ENCODE results near the gene APPL2. TPM values are rescaled to one million over a fixed set of nuclear protein-coding genes. Genes with fewer than 3 reads are reported as not detected.

The APPL2 gene
- total RNA-seq, 1 donor from 2014 or later: 21.6 TPM

- DNase-seq (peak; percentile 63), ATAC-seq (ENCODE audit: poor library complexity) (peak; percentile 86)
- intact Hi-C loops (cut with DNase I): no loop called here
Measured at GRCh38 chr12:105226219-105226618, 9.8 kb downstream of the APPL2 start.

GRCh38 chr12:105225505-105226015, 10.4 kb downstream of the APPL2 start:
- intact Hi-C loops (cut with DNase I): no loop called here
- no peak for DNase-seq
- ATAC-seq (ENCODE audit: poor library complexity): no peak

DNA sequence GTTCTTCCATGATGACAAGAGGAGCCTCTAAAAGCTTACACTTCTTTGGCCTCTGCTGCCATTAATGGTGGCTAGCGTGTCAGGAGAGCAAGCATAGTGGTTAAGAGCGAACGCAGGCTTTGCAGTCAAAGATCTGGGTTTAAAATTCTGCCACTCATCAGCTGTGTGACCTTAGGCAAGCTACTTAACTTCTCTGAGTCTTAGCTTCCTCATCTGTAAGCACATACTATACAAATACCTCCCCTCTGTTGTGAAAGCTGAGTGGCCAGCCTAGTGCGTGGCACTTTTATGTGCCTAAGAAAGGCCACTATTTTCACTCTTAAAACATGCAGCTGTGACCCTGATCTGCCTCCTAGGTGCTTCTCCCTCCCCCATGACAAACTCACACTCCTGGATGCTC, 11.6 kb downstream of the APPL2 start:
- ATAC-seq (ENCODE audit: poor library complexity) (no peak), DNase-seq (no peak)
- intact Hi-C loops (cut with DNase I): no loop called here

DNA sequence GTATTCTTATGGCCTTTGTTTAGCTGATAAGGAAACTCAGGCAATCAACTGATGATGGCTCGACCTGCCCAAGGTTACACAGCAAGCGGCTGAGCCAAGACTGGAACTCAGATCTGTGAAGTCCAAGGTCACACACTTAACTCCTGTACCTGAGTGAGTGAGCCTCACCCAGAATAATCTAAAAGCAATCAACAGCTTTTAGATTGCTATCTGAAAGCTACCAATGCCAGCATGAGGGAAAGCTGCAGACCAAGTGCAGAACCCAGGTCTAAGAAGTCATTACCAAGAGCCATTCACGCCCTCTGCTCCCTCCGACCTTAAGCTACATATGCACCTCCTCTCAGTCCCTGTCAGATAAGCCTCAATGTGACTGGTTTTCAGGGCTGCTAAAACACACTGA, 12.1 kb downstream of the APPL2 start:
- no peak for DNase-seq
- intact Hi-C loops (cut with DNase I): no loop called here
- ATAC-seq (ENCODE audit: poor library complexity): no peak

DNA sequence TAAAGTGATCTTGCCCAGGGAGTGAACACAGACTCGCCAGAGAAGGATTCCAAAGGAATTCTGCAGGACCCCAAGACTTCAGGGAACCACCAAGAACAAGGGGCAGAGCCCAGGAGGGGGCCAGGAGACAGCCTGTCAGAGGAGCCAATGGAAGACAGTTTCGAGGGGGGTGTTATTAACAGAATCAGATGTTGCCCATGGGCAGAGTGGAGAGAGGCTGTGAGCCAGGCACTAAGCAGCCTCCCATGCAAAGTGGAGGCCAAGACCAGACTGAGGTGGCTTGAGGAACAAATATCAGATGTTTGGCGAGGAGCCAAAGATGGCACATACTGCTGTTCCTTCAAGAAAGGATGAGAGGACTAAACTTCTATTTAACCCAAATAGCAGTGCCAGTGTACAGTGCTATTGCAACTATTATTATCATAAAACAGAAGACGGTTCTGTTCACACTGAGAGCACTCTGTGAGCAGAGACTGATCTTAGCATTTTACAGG, 12.6 kb downstream of the APPL2 start:
- intact Hi-C loops (cut with DNase I): no loop called here
- DNase-seq: no peak
- no peak for ATAC-seq (ENCODE audit: poor library complexity)

DNA sequence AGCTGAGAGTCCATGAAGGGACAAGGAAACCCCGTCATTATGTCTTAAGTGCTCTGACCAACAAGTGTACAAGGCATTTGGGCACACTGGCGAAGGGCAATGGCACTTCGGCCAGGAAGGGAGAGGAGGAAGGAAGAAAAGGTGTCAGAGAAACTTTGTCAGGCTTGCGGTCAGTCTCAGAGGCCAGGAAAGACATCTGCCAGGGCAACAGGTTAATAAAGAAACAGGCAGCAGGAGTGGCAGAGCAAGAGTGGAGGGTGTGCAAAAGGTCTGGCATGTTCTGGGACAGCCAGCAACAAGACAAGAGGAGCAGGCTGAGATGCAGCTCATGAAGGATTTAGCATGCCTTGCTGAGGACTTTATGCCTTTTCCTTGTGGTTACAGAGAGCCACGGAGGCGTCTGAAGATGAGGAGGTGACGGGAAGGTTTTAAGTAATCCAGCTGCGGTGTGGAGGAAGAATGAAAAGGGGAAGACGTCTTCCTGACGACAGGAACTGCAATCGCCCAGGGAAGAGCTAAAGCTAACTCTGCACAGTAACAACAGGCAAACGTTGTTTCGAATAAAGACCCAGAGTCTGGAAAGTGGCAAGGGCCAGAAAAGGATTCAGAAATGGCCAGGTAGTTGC, 13.1 kb downstream of the APPL2 start:
- intact Hi-C loops (cut with DNase I): no loop called here
- no peak for ATAC-seq (ENCODE audit: poor library complexity)

DNA sequence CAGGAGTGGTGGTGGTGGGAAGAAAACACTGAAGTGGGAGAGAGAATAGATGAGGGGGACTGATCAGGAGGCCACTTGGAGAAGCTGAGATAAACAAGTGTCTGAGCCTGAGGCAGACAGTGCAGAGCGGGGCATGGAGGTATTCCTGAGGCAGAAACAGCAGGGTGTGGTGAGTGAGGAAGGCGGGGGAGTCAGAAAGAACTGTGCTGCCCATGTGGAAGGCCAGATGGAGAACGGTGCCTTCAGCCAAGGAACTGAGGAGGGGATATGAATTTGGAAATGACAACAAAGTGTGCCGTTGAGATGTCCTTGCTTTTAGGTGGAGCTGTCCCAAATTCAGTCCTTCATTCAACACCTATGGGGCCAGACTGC, 13.7 kb downstream of the APPL2 start:
- DNase-seq: no peak
- no peak for ATAC-seq (ENCODE audit: poor library complexity)
- intact Hi-C loops (cut with DNase I): no loop called here

More for the DNA sequence above, 13.1 kb downstream of the APPL2 start:
- DNase-seq: no peak

- intact Hi-C loops (cut with DNase I): no loop called here
- DNase-seq (no peak), ATAC-seq (ENCODE audit: poor library complexity) (no peak)
Measured at GRCh38 chr12:105221583-105222283, 14.2 kb downstream of the APPL2 start.

DNA sequence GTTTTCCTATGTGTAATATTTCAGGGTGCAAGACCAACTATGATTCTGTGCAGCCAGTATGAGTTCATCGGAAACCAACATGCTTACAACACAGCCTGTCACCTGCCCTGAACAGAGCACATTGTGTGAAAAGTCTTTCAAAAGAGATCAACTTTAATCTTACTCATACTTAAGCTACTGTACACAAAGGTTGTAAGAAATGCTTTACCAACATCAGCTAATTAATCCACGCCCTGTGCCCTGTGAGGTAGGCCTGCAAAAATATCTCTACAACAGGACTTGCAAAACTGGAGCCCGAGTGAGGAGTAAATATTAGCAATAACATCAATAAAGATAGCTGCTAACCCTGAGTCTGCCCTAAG, 15.1 kb downstream of the APPL2 start:
- no peak for ATAC-seq (ENCODE audit: poor library complexity)
- DNase-seq: no peak
- intact Hi-C loops (cut with DNase I): no loop called here

GRCh38 chr12:105220150-105220928, 15.6 kb downstream of the APPL2 start:
- intact Hi-C loops (cut with DNase I): no loop called here
- ATAC-seq (ENCODE audit: poor library complexity) (peak; percentile 75), DNase-seq (peak; percentile 54)

- DNase-seq: no peak
- intact Hi-C loops (cut with DNase I): no loop called here
- ATAC-seq (ENCODE audit: poor library complexity): peak; percentile 51
Measured at GRCh38 chr12:105219261-105220028, 16.5 kb downstream of the APPL2 start.

- intact Hi-C loops (cut with DNase I): no loop called here
- peak; percentile 55 for ATAC-seq (ENCODE audit: poor library complexity)
- peak; percentile 49 for DNase-seq
Measured at GRCh38 chr12:105218434-105218833, 17.5 kb downstream of the APPL2 start.

- ATAC-seq (ENCODE audit: poor library complexity) (no peak), DNase-seq (no peak)
- intact Hi-C loops (cut with DNase I): no loop called here
Measured at GRCh38 chr12:105214670-105215375, 21.2 kb downstream of the APPL2 start.

GRCh38 chr12:105214148-105214547, 21.8 kb downstream of the APPL2 start:
- intact Hi-C loops (cut with DNase I): no loop called here
- ATAC-seq (ENCODE audit: poor library complexity) (no peak), DNase-seq (no peak)

DNA sequence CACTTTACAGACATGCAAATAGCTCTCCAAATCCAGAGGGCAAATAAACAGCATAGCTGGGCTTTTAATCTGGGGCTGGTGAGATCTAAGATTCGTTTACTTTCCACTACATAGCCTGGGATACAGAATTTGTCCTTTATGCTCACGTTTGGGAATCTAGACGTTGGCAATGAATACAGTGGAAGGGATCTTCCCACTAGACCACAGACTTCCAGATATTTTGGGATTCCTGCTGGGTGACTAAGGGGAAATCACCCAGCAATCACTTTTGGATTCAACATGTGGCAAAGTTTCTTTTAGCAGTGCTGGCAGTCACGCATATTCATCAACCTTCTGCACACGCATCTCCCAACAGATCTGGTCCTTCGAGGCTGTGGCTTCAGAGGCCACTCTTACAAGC, 23.5 kb downstream of the APPL2 start:
- no peak for ATAC-seq (ENCODE audit: poor library complexity)
- no peak for DNase-seq
- intact Hi-C loops (cut with DNase I): no loop called here

- DNase-seq (no peak), ATAC-seq (ENCODE audit: poor library complexity) (no peak)
- intact Hi-C loops (cut with DNase I): no loop called here
Measured at GRCh38 chr12:105209091-105209490, 26.9 kb downstream of the APPL2 start.

DNA sequence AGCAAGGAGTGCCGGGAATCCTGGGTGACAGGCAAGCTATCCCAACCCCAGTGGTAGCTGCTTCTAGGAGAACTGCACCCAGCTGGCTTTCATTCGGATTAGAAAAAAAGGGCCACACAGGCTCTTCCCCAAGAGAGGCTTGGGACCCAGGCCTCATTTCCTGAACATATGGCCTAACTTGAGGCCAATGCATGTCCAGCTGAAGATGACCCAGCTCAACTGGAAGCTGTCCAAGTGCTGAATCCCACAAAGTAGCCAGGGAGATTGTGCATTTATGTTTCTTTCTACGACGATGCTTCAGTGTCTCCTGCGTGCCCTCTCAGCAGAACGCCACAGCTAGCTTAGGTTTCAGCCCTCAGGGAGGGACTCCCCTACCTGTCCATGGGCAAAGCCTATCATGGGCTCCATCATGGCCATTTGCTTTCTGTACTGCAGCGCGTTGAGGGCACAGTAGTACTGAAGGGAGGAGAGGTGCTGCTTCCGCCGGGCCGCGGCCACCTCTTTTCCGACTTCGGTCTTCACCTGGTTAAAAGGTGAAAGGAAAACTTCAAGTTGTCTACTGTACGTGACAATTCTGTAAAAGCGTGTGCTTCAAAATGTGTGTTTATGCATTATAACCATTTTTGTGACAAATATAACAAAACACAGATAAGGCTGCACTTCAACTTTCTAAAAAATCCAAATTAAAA, 29.1 kb downstream of the APPL2 start:
- ATAC-seq (ENCODE audit: poor library complexity) (no peak), DNase-seq (no peak)
- intact Hi-C loops (cut with DNase I): no loop called here
